GM23248 (cell line): ENCODE measurements around the gene SPSB4.

Experiments used
- EZH2 ChIP-seq: fragments of 200-600 bp; sonication (generic); IDR thresholded peaks from 2 replicates; pipeline ENCODE4 v1.6.1; 2018; ENCODE audit warnings: antibody characterized with exemption, mild to moderate bottlenecking; ENCODE audit not compliant: insufficient read depth, poor library complexity, severe bottlenecking
- EZH2phosphoT487 ChIP-seq: fragments of 200-600 bp; sonication (generic); IDR thresholded peaks from 2 replicates; pipeline ENCODE4 v1.6.1; 2018; ENCODE audit warnings: antibody characterized with exemption, moderate library complexity, mild to moderate bottlenecking, low read depth; ENCODE audit not compliant: insufficient read depth

GRCh38 chr3:141070727-141071357, 19.7 kb downstream of the SPSB4 start:
- TF ChIP-seq EZH2 (no peak), EZH2phosphoT487 (no peak)
